HG02610 (cell line): ENCODE measurements around the gene WDCP.
"Not testable (repeated sequence)": the region's sequence is repeated elsewhere in the genome, so short reads cannot be mapped to it uniquely, and the experiment has no call there.

Experiments
- ATAC-seq: cut with Tn5 transposase; IDR thresholded peaks from one replicate; pipeline ENCODE4 v1.9.1; 2021; ENCODE audit warnings: mild to moderate bottlenecking, moderate library complexity; ENCODE audit not compliant: unreplicated experiment

WDCP gene, protein sequence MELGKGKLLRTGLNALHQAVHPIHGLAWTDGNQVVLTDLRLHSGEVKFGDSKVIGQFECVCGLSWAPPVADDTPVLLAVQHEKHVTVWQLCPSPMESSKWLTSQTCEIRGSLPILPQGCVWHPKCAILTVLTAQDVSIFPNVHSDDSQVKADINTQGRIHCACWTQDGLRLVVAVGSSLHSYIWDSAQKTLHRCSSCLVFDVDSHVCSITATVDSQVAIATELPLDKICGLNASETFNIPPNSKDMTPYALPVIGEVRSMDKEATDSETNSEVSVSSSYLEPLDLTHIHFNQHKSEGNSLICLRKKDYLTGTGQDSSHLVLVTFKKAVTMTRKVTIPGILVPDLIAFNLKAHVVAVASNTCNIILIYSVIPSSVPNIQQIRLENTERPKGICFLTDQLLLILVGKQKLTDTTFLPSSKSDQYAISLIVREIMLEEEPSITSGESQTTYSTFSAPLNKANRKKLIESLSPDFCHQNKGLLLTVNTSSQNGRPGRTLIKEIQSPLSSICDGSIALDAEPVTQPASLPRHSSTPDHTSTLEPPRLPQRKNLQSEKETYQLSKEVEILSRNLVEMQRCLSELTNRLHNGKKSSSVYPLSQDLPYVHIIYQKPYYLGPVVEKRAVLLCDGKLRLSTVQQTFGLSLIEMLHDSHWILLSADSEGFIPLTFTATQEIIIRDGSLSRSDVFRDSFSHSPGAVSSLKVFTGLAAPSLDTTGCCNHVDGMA

DNA sequence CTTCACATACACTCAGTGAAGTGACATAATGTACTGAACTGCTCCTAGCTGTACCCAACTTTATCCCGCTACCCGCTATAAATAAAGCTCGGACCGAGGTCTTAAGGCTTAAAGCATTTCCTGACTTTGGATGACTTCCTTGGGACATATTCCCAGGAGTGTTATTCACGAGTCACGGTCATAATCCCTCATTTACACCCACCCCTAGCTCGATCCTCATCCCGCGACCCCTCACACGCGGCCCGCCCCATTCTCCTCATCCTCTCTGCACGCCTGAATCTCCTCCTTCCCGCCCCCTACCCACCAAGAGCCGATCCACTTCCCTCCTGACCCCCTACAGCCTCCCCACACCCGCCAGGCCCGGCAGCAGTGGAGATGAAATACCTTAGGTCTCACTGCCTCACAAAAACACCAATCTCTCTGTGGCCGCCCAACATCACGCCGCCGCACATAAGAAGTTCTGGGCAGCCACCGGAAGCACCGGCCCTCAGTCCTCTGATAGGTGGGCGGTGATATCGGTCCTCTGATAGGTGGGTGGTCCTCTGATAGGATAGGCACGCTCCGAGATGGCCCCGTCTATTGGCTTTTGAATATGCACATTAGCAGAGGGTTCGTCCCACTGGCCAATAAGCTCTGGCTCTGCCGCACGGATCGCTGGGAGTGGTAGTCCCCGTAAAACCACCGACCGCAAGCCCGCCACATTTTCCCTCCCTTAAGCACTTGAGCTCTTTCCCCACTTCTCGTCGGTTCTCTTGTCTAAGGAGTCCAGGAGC, at the start of gene WDCP:
WDCP (minus strand) TSS at position 462 of the 773 bp plus-strand sequence. CDS start 7,897 bp downstream, outside the sequence.
- peak; percentile 100 for ATAC-seq

DNA sequence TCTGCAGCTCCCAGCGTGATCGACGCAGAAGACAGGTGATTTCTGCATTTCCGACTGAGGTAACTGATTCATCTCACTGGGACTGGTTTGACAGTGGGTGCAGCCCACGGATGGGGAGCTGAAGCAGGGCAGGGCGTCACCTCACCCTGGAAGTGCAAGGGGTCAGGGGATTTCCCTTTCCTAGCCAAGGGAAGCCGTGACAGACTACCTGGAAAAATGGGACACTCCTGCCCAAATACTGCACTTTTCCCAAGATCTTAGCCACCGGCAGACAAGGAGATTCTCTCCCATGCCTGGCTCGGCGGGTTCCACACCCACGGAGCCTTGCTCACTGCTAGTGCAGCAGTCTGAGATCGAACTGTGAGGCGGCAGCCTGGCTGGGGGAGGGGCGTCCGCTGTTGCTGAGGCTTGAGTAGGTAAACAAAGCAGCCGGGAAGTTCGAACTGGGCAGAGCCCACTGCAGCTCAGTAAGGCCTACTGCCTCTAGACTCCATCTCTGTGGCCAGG, 48.0 kb upstream of the WDCP start:
- not testable (repeated sequence) for ATAC-seq

DNA sequence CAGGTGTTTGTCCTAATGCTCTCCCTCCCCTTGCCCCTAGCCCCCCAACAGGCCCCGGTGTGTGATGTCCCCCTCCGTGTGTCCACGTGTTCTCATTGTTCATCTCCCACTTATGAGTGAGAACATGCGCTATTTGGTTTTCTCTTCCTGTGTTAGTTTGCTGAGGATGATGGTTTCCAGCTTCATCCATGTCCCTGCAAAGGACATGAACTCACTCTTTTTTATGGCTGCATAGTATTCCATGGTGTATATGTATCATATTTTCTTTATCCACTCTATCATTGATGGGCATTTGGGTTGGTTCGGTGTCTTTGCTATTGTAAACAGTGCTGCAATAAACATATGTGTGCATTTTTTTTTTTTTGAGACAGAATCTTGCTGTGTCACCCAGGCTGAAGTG, 46.1 kb upstream of the WDCP start:
- not testable (repeated sequence) for ATAC-seq

DNA sequence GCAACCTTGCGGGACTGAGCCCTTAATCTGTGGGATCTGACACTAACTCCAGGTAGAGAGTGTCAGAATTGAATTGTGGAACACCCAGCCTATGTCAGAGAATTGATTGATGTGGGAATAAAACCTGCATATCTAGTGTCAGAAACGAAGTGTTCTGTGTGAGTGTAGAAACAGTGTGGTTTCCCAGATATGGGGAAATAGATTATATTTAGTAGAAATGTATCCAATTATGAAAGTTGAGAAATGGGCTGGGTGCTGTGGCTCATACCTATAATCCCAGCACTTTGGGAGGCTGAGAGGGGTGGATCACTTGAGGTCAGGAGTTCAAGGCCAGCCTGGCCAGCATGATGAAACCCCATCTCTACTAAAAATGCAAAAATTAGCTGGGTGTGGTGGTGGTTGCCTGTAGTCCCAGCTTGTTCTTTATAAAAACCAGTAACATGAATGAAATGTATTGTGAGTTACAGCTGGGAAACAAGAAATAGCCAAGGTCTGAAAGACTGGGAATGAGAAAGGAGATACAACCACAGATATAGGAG, 41.7 kb upstream of the WDCP start:
- ATAC-seq, result no peak

DNA sequence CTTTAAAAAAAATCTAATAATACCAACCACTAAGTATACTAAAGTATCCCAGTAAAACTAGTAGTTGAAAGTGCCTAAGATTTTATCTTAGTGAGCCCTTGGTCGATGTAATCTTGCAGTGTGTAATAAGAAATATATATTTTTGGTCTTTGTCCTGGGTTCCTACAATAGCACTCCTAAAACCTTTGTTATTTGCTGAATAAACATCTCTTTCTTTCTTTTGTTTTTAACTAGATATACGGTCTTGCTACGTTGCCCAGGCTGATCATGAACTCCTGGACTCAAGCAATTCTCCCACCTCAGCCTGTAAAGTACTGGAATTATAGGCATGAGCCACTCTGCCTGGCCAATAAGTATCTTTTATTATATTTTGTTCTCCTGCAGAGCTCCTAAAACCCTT, 39.8 kb upstream of the WDCP start:
- ATAC-seq, result no peak

DNA sequence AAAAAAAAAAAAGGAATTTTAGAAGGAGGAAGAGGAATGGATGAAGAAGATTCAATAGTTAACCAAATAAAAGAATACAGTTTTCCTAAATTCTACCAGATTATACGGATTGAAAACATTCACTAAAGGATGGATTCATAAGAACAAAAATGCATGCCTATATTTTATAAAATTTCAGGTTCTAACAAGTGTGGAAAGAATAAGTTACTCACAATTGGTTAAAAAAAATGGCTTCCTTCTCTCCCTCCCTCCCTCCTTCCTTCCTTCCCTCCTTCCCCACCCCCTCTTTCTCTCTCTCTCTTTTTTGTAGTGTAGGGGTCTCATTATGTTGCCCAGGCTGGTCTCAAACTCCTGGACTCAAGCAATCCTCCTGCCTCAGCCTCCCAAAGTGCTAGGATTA, 39.0 kb upstream of the WDCP start:
- no peak for ATAC-seq

DNA sequence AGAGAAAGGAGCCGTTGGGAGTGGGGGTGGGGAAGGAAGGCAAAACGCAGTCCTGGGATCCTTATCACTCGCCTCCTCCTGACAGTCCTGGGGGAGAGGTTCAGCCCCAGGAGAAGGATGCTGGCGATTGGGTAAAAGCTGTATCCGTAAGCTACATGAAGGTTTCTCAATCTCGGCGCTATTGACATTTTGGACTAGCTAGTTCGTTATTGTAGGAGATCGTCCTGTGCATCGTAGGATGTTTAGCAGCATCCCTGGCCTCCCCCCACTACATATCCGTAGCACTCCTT, 38.0 kb upstream of the WDCP start:
- ATAC-seq, result no peak

DNA sequence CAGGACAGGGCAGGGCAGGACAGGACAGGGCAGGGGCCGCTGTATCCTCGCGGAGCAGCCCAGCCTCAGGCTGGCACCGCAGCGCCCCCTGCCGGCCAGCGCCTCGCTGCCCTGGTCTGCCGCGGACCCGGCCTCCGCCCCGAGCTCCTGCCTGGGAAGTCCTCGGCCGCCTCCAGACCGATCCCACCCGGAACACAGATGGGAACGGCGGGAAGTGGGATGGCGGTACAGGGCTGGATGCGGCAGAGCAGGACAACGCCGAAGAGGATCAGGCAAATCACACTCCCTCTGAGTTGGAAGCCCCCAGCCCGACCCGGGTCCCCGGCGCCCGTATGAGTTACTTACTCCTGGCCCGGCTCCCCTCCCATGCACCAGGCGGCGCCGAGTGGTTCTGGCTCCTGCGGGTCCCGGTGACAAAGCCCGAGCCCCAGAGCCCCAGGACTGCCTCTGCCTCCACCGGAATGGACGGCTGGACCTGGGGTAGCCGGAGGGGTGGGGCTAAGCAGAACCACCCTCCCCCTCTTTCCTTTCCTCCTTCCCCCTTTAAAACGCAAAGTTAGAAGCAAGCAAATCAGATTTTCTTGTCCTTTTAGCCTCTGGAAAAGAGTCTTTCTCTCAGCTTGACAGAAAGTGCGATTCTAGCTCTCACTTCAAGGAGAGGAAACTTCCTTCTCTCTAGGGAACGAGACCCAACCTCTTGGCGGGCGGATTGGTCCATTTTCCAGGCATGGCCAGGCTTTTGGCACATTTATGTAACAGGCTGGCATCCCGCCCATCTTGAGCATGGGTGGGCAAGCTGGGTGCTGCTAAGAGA, 37.4 kb upstream of the WDCP start, which contains the start of gene TP53I3:
TP53I3 (minus strand) TSS at position 449 of the 814 bp plus-strand sequence. CDS start 508 bp downstream, outside the sequence.
- ATAC-seq, result peak; percentile 79

DNA sequence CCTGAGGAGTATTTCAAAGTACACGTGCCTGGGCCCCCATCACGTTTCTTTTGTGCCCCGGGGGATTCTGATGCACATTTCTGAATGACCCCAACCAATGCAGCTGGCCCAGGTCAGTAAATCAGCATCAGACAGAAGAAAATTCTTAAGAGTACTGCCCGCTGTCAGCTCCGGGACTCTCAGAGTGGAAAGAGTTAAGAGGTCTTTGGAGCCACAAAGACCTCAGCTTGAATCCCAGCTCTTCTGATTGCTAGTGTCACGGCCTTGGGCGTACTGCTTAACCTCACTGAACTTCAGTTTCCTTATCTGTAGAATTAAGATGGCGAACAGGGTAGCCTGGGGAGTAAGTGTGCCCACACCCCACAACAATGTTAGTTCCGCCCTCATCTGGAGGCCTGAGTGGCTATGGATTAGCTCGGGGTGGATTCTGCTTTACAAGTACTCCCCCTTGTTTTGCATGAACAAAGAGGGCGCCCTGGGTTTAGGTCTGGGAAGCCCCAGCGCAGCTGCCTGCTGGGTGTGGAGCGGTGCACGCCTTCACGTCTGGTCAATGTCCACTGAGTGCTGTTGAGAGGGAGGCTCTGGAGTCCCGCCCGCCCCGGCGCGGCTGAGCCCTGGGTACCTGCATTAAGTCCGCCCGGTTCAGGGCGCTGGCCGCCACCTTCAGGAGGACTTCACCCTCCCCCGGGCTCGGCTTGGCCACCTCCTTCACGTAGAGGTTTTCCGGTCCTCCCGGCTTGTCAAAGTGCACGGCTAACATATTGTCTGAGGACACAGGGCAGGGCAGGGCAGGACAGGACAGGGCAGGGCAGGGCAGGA, 36.6 kb upstream of the WDCP start:
- ATAC-seq, result peak; percentile 75

DNA sequence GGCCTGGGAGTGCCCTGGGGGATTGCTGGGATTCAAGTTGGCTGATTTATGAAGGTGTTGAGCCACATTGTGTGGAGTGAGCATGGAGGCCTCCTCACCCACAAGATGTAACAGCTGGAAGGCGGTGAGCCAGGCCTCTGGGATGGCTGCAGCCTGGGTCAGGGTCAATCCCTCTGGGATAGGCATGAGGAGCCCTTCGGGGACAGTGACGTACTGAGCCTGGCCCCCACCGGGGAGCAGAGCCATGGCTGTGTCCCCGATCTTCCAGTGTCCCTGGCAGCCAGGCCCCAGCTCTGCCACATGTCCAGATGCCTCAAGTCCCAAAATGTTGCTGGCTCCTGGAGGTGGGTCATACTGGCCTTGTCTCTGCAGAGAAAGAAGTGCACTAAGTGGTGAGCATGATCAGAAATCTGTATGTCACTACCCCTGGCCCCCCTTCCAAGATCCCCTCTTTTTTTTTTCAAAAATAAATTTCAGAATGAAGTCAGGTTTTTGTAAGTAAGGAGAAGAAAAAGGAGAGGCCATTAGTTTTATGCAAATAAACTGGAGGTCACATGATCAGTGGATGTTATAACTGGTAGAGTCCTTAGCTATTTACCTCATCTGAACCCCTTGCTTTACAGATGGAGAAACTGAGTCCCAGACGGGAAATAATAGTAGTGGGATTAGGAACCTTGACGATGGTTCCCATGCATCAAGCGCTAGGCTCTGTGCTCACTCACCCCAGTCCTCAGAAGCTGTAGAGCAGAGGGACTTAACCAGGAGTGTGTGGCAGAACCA, 35.8 kb upstream of the WDCP start:
- ATAC-seq, result no peak

DNA sequence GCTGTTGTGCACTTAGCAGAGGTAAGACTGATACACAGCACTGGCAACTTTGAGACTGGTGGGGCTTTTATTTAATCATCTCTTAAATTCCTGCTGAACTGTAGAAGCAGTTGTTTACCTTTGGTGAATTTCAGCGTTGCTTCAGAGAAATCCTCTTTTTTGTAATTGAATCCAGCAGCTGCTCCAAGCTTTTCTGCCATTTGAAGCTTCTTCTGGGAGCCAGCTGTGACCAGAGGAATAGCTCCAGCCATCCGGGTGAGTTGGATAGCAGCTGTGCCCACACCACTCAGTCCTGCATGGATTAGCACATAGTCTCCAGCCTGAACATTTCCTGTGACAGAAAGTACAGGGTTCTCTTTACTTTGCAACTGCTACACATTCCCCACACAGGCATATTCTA, 33.5 kb upstream of the WDCP start:
- no peak for ATAC-seq

DNA sequence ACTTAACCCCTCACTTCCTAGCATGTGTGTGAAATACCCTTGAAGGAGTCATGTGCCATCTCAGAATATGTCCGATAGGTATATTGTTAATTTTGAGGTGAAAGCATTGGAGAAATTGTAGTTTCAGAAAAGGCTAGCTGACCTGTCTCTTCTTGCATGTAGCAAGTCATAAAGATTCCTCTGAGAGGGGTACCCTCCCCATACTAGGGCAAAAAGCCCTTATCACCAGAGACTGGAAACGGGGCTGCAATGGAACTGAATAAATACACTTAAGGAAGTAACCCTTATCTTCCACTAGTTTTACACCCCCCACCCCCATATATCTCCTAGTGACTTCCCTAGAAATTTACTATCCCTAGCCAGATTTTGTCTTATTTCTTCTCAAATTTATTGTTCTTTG, 30.7 kb upstream of the WDCP start:
- no peak for ATAC-seq

DNA sequence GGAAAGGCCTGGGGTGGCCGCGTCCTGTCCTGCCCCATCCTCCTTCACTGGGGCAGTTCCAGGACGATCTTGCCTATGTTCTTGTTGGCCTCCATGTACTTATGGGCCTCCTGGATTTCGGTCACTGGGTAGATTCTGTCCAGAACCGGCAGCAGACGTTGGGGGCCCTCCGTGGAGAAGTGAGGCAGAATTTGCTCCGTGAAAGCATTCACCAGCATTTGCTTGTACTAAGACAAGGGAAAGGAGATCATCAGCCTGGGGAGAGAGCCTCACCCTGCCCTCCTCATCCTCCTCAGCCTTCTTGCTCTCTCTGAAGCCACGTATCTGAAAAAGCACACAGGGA, 30.3 kb upstream of the WDCP start:
- ATAC-seq, result no peak

DNA sequence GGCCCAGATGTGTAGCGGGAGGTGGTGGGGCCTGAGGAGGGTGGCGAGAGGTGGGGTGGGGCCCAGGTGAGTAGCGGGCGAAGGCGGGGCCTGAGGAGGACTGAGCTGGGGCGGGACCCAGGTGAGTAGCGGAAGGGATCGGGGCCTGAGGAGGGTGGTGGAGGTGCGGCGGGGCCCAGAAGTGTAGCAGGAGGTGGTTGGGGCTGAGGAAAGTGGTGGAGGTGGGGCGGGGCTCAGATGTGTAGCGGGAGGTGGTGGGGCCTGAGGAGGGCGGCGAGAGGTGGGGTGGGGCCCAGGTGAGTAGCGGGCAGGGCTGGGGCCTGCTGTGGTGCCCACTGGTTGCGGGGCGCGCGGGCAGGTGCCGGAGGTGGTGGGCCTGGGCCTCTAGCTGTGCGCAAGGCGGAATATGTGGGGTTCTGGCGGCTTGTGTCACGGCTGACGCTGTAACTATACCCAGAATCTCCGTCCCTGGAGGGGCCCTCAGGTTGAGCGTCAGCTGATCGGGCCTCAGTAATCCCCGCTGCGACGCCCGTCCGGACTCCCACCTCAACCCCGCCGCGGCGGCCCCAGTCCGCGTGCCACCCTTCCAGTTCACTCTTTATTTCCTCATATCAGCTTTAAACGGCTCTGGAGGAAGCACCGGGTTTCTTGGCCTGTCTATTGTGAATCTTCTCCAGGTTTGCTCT, 29.8 kb upstream of the WDCP start:
- ATAC-seq, result no peak

DNA sequence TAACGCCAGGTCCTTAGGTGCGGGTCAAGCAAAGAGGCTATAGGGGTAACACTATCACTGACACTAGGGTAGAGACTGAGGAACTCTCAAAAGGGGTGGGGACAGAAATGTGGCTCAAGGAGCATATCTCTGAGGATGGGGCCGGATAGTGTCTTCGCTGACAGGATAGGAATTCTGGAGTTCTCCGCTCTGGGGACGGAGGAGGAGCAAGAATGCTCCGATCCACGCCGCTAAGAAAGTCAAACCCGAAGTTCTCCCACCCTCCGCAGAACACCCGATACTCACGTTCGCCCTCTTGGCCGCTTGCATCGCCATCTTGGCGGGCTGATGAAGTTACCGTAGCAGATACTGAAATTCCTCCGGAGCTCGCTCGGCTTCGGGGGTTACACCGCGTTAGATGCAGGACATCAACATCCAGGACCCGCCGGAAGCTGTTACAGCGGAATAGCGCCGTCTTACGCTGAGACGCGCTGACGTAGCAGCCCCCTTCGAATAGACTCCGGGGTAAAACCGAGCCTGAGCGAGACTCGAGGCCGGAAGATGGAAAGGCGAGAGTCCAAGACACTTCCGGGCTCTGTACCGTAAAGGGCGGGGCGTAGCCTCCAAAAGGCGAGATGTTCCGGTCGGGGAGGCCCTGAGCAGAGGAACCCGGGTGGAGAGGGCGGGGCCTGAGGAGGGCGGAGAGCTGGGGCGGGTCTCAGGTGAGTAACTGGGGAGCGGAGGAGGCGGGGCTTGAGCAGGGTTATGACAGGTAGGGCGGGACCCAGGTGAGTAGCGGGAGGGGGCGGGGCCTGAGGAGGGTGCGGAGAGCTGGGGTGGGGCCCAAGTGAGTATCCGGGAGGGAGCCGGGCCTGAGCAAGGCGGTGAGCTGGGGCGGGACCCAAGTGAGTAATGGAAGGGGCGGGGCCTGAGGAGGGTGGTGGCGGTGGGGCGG, 29.0 kb upstream of the WDCP start, which contains the start of gene SF3B6:
SF3B6 (minus strand) TSS at position 412 of the 934 bp plus-strand sequence; CDS start at position 315, 97 bp downstream.
- ATAC-seq, result peak; percentile 96

DNA sequence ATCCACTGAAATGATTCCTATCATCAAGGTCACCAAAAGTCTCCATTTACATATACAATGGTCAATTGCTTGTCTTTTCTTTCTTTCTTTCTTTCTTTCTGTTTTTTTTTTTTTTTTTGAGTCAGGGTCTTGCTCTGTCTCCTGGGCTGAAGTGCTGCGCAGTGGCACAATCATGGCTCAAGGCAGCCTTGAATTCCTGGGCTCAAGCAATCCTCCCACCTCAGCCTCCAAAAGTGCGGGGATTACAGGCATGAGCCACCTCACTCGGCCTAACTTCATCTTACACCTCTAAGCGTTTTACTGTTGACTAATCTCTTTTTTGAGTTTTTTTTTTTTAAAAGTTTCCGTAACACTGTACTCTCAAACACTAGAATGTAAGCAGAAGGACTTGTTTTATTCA, 28.1 kb upstream of the WDCP start:
- no peak for ATAC-seq

DNA sequence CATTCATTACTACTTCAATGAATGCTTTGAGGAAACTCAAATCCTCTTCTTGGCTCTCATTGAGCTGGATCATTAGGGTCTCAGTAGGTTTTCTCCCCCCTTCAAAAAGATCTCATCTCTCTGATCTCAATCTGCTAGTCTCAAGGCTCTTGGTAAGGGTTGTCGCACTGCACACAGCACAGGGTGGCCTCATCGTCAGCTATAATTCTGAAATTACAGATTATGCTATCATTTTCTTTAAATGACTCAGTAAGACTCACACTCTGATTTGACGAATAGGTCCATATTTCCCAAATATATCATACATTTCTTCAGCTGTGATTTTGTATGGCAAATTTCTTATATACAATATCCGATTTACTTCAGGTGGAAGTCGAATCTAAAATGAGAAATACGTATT, 26.6 kb upstream of the WDCP start:
- no peak for ATAC-seq
